HG03432 (cell line): Measurements from ENCODE around the gene CRYBA4.

Source experiments
- ATAC-seq: cut with Tn5 transposase; IDR thresholded peaks from one replicate; pipeline ENCODE4 v1.9.1; 2021; ENCODE audit warnings: mild to moderate bottlenecking, moderate library complexity; ENCODE audit not compliant: unreplicated experiment

CRYBA4 gene

GRCh38 chr22:26658671-26659478, 37.1 kb downstream of the CRYBA4 start:
- ATAC-seq, result peak; percentile 70

- ATAC-seq, result no peak
These were observed 38.6 kb downstream of the CRYBA4 start for GRCh38 chr22:26660356-26660755.

GRCh38 chr22:26660961-26661578, 39.3 kb downstream of the CRYBA4 start:
- ATAC-seq, result no peak

GRCh38 chr22:26662160-26662559, 40.4 kb downstream of the CRYBA4 start:
- ATAC-seq, result no peak

- ATAC-seq, result no peak
These were observed 41.7 kb downstream of the CRYBA4 start for GRCh38 chr22:26663374-26663923.

GRCh38 chr22:26665813-26666231, 44.1 kb downstream of the CRYBA4 start:
- ATAC-seq, result peak; percentile 28

- no peak for ATAC-seq
These were observed 45.4 kb downstream of the CRYBA4 start for GRCh38 chr22:26667140-26667539.

GRCh38 chr22:26669060-26669481, 47.3 kb downstream of the CRYBA4 start:
- ATAC-seq, result no peak

GRCh38 chr22:26670459-26670858, 48.7 kb downstream of the CRYBA4 start:
- ATAC-seq, result no peak

GRCh38 chr22:26671317-26672059, 49.7 kb downstream of the CRYBA4 start:
- peak; percentile 29 for ATAC-seq

- peak; percentile 13 for ATAC-seq
These were observed 50.3 kb downstream of the CRYBA4 start for GRCh38 chr22:26672060-26672471.

GRCh38 chr22:26672590-26673468, 51.1 kb downstream of the CRYBA4 start:
- ATAC-seq, result peak; percentile 62

- ATAC-seq, result no peak
These were observed 51.7 kb downstream of the CRYBA4 start for GRCh38 chr22:26673486-26673885.

GRCh38 chr22:26674211-26675190, 52.7 kb downstream of the CRYBA4 start:
- ATAC-seq, result no peak

GRCh38 chr22:26675687-26676268, 54.0 kb downstream of the CRYBA4 start:
- no peak for ATAC-seq

- no peak for ATAC-seq
These were observed 55.5 kb downstream of the CRYBA4 start for GRCh38 chr22:26677217-26677616.

GRCh38 chr22:26679003-26679629, 57.4 kb downstream of the CRYBA4 start:
- no peak for ATAC-seq
